HG02885 (cell line): Measurements from ENCODE around the gene FOSL1.

ENCODE experiments used
- ATAC-seq: cut with Tn5 transposase; IDR thresholded peaks from one replicate; pipeline ENCODE4 v1.9.1; 2021; ENCODE audit warnings: mild to moderate bottlenecking; ENCODE audit not compliant: unreplicated experiment, poor library complexity

Gene FOSL1

DNA sequence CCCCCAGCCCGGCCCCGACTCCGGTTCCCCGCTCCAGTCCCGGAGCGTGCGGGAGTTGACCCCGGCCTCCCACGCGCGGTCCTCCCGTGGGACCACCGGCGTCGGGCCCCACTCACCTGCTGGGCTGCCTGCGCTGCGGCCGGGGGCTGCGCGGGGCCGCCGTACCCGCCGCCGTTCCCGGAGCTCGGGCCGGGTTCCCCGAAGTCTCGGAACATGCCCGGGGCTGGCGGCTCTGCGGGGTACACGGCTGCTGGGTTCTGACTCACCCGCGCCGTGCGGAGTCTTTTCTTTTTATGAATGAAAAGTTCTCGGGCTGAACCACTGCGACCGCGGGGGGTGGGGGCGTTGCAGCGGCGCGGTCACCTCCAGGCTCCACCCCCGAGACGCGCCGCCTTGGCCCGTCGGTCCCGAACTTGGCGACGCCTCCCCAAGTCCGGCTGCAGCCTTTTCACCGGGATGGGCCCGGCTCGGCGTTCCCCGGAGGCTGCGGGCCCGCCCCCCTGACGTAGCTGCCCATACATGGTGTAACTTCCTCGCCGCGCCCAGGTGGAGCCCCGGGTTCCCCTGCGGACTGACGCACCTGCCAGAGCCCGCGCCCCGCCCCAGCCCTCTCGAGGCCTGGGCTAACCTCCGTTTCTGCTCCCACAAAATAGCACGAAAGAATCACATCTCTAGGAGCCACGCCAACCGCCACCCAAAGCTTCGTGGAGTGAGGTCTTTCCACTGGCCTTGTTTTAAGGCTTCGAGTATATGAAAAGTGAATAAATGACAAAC is at the start of gene FOSL1:
FOSL1 (minus strand) TSS at position 264 of the 774 bp plus-strand sequence; CDS start at position 215, 49 bp downstream.
- ATAC-seq, result peak; percentile 77

DNA sequence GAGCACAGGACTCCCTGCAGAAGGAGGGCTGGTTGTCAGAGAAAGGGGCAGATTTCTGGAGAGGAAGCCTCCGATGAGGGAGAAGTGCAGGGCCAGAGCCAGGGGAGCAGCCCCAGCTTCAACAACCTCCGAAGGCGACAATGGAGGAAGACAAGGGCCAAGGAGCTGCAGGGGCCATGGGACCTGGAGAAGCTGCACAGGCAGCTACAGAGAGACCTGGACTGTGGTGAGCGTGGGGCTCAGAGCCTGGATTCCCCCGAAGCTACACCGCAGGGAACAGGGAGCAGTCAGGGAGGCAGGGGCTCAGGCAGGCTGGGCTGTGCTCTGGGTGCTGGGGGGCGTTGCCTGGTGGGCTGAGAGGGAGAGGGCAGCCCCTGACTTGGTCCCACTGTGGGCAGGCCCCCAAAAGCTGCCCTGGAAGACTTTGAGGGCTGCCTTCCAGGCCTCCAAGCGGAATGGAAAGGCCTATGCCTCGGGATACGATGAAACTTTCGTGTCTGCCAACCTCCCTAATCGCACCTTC is 47.5 kb upstream of the FOSL1 start:
- ATAC-seq, result no peak

DNA sequence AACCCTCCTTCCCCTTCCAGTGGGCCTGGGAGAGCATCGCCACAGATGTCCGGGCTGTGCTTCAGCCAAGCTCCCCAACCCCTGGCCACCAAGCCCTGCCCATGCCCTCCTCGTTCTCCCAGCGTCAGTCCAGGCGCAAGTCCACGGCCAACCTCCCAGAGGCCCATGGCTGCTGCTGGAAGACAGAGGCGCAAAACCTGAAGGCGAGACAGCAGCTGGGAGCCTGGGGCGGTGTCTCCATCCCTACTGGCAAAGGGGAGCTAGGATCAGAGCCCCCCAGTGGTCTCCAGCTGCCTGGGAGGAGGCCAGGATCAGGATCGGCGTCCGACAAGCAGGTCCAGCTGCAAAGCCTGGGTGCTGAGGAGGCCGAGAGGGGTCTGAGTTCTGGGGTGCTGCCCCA is 46.9 kb upstream of the FOSL1 start:
- no peak for ATAC-seq

DNA sequence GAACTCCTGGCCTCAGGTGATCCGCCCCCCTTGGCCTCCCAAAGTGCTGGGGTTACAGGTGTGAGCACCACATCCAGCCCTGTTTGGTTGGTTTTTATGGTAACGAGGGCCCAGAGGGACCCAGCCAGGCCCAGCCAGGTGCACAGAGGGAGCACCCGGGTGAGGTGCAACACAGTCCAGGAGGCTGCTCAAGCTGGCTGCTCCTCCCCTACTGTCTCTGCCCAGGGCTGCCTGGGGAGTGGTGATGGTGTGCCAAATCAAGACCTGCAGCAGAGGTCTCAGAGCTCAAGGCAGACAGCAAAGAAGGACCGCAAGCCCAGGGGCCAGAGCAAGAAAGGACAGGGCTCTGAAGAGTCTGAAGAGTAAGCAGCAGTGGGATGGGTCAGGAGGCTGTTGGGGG is 46.5 kb upstream of the FOSL1 start:
- no peak for ATAC-seq

DNA sequence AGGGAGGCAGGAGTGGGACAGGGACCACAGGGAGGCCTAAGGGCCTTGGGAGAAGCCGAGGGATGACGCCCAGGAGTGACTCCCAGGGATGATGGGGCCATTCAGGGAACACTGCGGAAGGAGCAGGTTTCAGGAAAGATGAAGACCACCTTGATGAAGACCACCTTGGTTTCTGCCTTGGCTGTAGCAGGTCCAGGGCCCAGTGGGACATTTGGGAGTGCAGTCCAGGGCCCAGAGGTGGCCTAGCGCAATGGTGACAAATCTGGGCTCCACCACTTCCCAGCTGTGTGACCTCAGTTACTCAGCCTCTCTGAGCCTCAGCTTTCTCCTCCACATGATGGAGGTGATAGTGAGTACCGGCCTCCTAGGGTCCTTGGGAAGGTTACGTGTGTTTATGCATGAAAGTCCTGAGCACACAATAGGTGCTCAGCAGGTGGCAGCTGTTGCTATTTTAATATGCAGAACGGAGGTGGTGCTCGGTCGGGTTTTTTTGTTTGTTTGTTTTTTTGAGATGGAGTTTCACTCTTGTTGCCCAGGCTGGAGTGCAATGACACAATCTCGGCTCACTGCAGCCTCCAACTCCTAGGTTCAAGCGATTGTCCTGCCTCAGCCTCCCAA is 45.9 kb upstream of the FOSL1 start:
- ATAC-seq, result no peak

DNA sequence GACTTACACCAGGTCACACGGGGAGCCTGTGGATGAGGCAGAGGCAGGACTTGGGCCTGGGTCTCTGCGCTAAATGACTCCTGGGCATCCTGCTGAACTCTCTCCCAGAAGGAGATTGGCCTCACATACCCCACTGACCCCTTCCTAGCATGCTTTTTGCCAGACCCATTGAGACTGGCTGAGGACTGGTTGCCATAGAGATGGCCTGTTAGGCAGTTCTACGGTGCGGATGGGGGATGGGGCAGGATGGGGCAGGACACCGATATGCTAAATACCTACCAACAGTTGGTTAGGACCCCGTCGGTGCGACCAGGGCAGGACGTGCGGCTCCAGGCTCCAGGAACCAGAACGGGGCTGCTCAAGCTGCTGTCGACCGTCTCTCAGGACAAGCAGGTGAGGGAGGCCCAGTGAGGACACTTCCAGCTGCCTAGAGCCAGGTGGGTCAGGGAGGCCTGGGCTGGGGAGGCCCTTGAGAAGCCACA is 45.3 kb upstream of the FOSL1 start, which contains the start of gene TSGA10IP:
TSGA10IP (plus strand) TSS at position 51 of the 482 bp plus-strand sequence; CDS start at position 247, 196 bp downstream.
- ATAC-seq, result no peak

DNA sequence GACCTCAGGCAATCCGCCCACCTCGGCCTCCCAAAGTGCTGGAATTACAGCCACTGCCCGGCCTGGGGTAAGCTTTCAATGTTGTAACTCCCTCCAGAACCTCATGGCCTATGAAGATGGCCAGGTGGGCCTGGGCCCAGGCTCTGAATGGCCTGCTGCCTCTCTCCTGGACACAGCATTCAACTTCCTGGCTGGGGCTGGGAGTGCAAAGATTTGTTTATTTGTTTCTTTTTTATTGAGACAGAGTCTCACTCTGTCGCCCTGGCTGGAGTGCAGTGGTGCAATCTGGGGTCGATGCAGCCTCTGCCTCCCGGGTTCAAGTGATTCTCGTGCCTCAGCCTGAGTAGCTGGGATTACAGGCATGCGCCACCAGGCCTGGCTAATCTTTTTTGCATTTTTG is 44.6 kb upstream of the FOSL1 start:
- no peak for ATAC-seq

DNA sequence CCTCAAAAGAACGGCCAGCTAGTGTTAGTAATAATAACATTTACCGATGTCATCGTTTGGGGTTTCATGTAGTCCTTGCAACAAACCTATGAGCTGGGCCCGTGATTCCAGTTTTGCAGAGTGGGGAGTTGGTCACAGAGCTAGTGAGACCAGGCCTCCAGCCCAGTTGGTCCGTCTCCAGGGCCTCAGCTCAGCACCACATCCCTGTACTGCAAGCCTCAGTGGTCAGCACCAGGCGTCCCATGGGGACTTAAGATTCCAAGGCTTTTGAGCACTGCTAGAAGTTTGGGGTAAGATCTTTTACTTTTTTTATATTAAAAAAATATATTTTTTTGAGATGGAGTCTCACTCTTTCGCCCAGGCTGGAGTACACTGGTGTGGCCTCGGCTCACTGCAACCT is 44.0 kb upstream of the FOSL1 start:
- ATAC-seq, result no peak

DNA sequence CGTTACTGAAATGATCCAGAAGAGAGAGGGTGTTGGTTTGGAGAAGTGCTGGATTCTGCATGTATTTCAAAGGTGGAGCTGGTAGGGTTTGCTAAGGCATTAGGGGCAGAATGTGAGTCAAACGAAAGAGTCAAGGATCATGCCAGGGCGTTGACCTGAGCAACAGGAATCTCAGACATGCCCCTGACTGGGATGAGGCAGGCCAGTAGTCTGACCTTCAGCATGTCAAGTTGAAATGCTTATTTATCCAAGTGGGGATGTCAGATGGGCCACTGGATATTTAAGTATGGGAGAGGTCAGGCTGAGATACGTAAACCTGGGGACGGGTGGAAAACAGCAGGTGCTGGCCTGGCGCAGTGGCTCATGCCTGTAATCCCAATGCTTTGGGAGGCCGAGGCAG is 42.3 kb upstream of the FOSL1 start:
- ATAC-seq, result no peak

DNA sequence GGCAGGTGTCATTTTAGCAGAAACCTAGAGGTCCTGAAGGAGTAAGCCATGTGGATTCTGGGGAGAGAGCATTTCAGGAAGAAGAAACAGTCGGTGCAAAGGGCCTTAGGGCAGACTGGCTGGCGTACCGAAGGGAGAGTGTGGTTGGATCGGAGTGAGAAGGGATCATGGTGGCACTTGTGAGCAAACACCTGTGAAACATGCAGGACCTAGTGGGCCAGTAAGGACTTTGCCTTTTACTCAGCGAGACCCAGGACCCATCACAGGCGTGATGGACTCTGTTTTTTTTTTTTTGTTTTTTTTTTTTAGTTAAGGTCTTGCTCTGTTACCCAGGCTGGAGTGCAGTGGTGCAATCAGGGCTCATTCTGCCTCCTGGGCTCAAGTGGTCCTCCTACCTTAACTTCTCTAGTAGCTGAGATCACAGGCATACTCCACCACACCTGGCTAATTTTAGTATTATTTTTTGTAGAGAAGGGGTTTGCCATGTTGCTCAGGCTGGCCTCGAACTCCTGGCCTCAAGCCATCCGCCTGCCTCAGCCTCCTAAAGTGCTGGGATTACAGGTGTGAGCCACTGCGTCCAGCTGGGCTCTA is 41.6 kb upstream of the FOSL1 start:
- ATAC-seq, result no peak

DNA sequence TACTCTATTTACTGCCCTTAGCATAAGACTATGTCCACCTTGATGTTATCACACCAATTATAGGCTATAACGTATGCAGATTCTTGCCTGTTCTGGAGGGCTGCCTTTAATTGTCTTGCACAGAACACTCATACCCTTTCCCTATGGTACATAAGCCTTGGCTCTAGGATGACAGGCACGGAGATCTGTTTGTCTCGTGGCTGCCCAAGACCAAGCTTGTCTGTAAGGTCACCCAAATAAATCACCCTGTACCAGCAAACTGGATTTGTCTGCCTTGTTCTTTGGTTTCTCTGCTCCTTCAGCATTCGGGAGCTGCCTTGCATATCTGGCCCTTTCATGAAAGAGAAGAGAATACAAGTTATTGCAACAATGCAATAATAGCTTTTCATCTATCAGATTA is 37.6 kb upstream of the FOSL1 start:
- ATAC-seq, result no peak

DNA sequence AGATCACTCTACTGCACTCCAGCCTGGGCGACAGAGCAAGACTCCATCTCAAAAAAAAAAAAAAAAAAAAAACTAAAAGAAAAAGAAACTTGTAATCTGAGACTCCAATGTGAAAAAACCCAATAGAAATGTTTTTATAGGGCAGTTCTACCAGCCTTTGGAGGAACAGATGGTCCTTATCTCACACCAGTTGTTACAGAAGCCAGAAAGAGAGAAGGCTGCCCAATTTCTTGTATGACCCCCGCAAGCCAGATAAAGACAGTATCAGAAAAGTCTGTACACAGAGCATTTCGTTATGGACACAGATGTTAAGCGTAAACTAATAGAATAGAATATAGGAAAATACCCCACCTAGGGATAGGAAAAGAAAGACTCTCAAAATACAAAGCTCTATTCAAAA is 33.8 kb upstream of the FOSL1 start:
- ATAC-seq, result no peak

DNA sequence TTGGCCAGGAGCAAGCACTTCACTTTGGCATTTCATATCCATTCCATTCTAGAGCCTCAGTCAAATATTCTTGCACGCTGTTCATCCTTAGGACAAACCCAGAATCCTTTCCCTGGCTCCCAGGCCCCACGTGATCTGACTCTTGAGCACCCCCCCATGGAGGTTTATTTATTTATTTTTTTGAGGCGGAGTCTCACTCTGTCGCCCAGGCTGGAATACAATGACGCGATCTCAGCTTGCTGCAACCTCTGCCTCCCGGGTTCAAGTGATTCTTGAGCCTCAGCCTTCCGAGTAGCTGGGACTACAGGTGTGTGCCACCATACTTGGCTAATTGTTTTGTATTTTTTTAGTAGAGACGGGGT is 32.4 kb upstream of the FOSL1 start:
- ATAC-seq, result no peak

DNA sequence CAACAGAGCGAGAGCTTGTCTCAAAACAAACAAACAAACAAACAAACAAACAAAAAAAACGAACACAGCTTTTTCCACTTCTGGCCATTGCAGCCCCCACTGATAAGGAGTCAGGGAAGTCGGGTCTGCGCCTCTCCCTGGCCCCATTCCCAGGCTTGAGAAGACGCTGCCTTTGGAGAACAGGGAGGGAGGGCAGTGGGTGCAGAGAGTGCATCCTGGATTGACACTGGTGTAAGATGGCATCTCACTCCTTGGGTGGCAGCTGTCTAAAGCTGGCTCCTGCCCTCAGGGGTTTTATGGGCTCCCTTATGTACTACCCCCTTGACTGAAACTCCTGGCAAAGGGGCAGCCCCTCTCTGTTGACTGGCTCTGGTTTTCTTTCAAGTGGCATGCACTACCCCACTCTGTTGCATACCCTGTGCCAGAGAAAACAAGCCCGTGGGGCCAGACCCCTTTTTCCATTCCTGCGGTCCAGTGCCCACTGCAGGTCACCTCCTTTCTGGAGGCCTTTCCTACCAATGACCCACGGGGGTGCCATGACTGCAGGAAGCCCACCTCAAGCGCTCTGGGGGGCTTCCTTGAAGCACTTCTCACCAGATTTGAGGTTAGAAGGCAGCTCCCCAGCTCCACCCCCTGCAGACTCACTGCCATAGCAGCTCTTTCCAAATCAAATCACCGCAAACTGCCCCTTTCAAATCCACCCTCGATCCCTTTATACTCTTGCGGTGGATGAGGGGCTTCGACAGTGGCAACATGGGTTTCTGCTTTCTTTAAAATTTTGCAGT is 31.8 kb upstream of the FOSL1 start:
- ATAC-seq, result no peak

DNA sequence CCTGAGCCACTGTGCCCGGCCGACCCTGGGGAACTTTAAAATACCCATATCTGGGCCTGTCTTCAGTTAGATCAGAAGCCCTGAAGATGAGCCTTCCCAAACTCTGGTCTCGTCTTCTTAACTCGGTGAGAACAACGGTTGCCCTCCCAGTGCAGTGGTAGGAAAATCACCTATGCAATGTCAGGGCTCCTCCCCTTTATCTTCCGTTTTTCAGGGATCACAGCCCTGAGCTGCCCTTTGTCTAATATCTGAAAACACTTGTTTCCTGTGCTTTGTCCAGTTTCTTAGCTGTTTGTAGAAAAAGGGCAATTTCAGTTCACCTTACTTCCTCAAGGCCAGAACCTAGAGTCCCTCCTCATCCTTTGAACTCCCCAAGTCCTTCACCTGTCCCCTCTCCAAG is 28.5 kb upstream of the FOSL1 start:
- ATAC-seq, result no peak

DNA sequence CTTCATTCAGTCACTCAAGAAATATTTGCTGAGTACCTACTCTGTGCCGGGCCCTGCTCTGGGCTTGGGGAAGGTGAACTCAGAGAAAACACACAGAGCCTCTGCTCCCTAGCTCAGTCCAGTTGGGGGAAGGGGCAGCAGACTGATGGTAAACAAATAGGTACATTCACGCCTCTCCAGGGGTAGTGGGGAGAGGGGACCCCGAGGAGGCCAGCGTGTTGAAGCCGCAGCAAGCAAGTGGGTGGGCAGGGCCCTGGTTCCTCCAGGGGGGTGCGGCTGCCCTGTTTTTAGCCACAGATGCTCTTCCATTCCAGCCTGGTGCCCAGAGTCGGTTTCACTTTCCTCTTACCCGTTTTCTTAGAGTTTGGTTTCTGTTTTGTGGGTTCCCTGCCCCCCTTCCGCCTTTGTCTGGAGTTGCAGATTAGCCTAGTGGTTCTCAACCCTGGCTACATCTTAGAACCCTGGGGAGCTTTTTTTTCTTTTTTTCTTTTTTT is 27.8 kb upstream of the FOSL1 start:
- ATAC-seq, result peak; percentile 52

DNA sequence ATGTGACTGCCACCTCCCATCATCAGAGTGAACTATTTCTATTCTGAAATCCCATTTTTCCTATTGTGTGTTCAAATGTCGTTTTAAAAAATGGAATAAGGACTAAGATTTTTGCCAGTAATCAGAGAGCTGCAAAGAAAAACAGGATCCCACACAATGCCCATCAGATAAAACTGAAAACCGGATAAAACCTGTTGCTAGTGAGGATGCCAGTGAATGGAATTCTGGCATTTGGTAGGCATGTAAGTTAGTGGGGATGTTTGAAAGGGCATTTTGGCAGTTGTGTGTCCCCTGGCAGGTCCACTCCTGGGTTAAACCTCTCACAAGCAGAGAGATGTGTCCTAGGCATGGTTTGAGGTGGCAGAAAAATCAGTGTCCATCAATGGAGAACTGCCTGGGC is 25.2 kb upstream of the FOSL1 start:
- no peak for ATAC-seq

DNA sequence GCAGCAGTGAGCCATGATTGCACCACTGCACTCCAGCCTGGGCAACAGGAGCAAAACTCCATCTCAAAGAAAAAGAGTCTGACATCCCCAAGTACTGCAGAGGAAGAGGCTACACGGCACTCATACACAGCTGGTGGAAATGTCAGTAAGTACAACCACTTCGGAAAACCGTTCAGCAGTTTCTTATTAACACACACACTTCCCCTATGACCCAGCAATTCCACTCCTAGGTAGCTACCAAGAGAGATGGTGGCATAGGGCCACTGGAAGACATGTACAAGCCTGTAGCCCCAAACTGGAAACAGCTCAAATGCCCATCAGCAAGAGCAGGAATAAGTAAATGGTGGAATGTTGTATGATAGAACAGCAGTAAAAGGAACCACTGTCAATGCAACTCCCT is 22.4 kb upstream of the FOSL1 start:
- ATAC-seq, result no peak

DNA sequence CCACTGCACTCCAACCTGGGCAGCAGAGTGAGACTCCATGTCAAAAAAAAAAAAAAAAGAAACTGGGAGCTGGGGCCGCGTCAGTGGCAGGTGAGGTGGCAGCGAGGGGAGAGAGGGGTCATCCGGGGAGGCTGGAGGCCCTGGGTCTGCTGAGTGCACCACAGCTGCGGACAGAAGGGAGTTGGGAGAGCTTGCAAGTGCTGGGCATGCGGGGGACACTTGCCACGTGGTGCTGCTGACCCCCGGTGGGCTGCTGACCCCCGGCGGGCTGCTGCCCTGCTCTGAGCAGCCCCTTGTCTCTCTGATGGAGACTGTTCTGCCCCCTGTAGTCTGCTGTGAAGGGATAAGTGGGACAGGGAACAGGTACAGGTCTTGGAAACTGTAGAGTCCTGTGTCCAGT is 21.7 kb upstream of the FOSL1 start:
- no peak for ATAC-seq

DNA sequence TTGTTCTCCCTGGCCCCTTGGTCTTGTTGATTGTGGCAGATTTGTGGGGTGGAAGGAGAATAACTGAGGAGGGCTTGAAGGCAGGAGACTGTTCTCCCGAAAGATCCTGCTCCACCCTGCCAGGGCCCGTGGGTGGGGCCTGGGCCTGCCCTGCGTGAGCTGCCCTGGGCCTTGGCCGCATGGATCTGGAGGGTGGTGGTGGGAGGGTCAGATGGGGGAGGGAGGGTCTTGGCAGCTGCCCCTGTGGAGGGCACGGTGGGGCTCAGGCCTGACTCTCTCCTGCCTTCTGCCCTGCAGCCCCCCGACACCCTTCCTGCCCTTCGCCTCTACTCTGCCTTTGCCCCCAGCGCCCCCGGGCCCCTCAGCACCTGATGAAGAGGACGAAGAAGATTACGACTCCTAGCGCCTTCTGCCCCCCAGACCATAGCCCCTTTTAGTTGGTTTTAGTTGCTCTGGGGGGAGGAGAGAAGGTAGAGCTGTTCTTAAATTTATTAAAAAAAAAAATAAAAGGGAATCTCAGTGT is 20.9 kb upstream of the FOSL1 start:
- no peak for ATAC-seq
